Suprapubic skin (tissue), 4 donors: ENCODE results near the gene CPA5. TPM values are rescaled to one million over a fixed set of nuclear protein-coding genes. Genes with fewer than 3 reads are reported as not detected.

Experiments
- DNase-seq, 2 donors: peaks; one replicate each; pipeline ENCODE4 v3.0.0-alpha.2; 2019; ENCODE audit warnings: low spot score in 2 of 2
- H3K27ac ChIP-seq: fragments of 200-600 bp; sonication (generic); one replicate; pipeline ENCODE4 v1.5.1; 2019
- H3K27me3 ChIP-seq: fragments of 200-600 bp; sonication (generic); one replicate; pipeline ENCODE4 v1.5.1; 2019
- H3K36me3 ChIP-seq: fragments of 200-600 bp; sonication (generic); one replicate; pipeline ENCODE4 v1.5.1; 2019
- H3K4me1 ChIP-seq: fragments of 200-600 bp; sonication (generic); one replicate; pipeline ENCODE4 v1.5.1; 2019
- H3K4me3 ChIP-seq: fragments of 200-600 bp; sonication (generic); one replicate; pipeline ENCODE4 v1.5.1; 2019; ENCODE audit warnings: mild to moderate bottlenecking
- H3K9me3 ChIP-seq: fragments of 200-600 bp; sonication (generic); one replicate; pipeline ENCODE4 v1.5.1; 2019
- CTCF ChIP-seq, 2 donors: fragments of 200-600 bp in 1 of 2; fragments of 450-650 bp in 1 of 2; sonication (generic) in 1 of 2; IDR thresholded peaks; one replicate each; pipeline ENCODE4 v1.5.1; 2016 to 2019; ENCODE audit warnings: antibody characterized with exemption in 2 of 2, mild to moderate bottlenecking in 1 of 2, moderate library complexity in 1 of 2
- EP300 ChIP-seq: sonication (generic); formaldehyde crosslinking; IDR thresholded peaks from one replicate; pipeline ENCODE4 v1.6.1; 2017; ENCODE audit warnings: antibody characterized with exemption
- POLR2A ChIP-seq, 2 donors: fragments of 450-650 bp; IDR thresholded peaks; one replicate each; pipeline ENCODE4 v1.6.1; 2017; ENCODE audit warnings: antibody characterized with exemption in 2 of 2, mild to moderate bottlenecking in 2 of 2, moderate library complexity in 2 of 2
- POLR2AphosphoS5 ChIP-seq, 3 donors: sonication (generic); formaldehyde crosslinking; IDR thresholded peaks; one replicate each; pipeline ENCODE4 v1.6.1; 2017; ENCODE audit warnings: antibody characterized with exemption in 3 of 3
- WGBS: methylation state at CpG from one replicate; pipeline ENCODE4 v1.1.5; 2018; 5-methylcytosine and 5-hydroxymethylcytosine counted together
- total RNA-seq, 4 donors: library from RNA; depleted of rRNA; stranded (reverse); fragments of >200 nt; gene quantifications; one replicate each; pipeline ENCODE4 v1.1.0, GENCODE V29; 2016

Gene CPA5
- total RNA-seq, 4 donors from 2014 or later = 0.30 TPM; not detected in 3

GRCh38 chr7:130342701-130343380 lies 1.8 kb upstream of the CPA5 start:
- H3K36me3 ChIP-seq = no peaks in the 10 kb centered on the region
- H3K4me1 ChIP-seq = no peaks in the 10 kb centered on the region
- DNase-seq = no peak
- H3K27ac ChIP-seq = no peak overlapping the region
- H3K4me3 ChIP-seq = no peak overlapping the region
- H3K27me3 ChIP-seq = no peaks in the 10 kb centered on the region
- TF ChIP-seq POLR2AphosphoS5 (IDR thresholded peaks at IDR 0.05) = no peak
- 96% methylated on average over 3 of the region's 3 CpGs for WGBS
- no peaks in the 10 kb centered on the region for H3K9me3 ChIP-seq

GRCh38 chr7:130345136-130345535 lies 520 bp downstream of the CPA5 start:
- Histone ChIP-seq H3K27ac (no peak overlapping the region), H3K9me3 (no peaks in the 10 kb centered on the region), H3K36me3 (no peaks in the 10 kb centered on the region), H3K4me3 (no peak overlapping the region), H3K4me1 (no peaks in the 10 kb centered on the region), H3K27me3 (no peaks in the 10 kb centered on the region)
- 55% methylated on average over 8 of the region's 8 CpGs for WGBS
- no peak for DNase-seq
- TF ChIP-seq CTCF (IDR thresholded peaks at IDR 0.05) = no peak
- no peak for TF ChIP-seq EP300
- no peak for TF ChIP-seq POLR2AphosphoS5 (IDR thresholded peaks at IDR 0.05)
- no peak for TF ChIP-seq POLR2A (IDR thresholded peaks at IDR 0.05)

- peaks cover 6% of the 10 kb centered on the region for H3K4me1 ChIP-seq
- WGBS = 84% methylated on average over 4 of the region's 5 CpGs
- no peak for DNase-seq
- no peaks in the 10 kb centered on the region for H3K27me3 ChIP-seq
- no peaks in the 10 kb centered on the region for H3K36me3 ChIP-seq
- H3K9me3 ChIP-seq = no peaks in the 10 kb centered on the region
- no peak overlapping the region for H3K4me3 ChIP-seq
- TF ChIP-seq EP300 (no peak), POLR2AphosphoS5 (IDR thresholded peaks at IDR 0.05) (no peak), CTCF (IDR thresholded peaks at IDR 0.05) (no peak), POLR2A (IDR thresholded peaks at IDR 0.05) (no peak)
- H3K27ac ChIP-seq = no peak overlapping the region
Measured at GRCh38 chr7:130345725-130346124, 1.1 kb downstream of the CPA5 start.

- Histone ChIP-seq H3K9me3 (no peaks in the 10 kb centered on the region), H3K36me3 (no peaks in the 10 kb centered on the region), H3K27me3 (no peaks in the 10 kb centered on the region), H3K4me3 (no peak overlapping the region), H3K4me1 (peaks cover 12% of the 10 kb centered on the region), H3K27ac (no peak overlapping the region)
- 88% methylated on average over 7 of the region's 10 CpGs for WGBS
- peak in 1 of 2 donors; percentile 67 for DNase-seq
- no peak for TF ChIP-seq CTCF (IDR thresholded peaks at IDR 0.05)
- no peak for TF ChIP-seq POLR2A (IDR thresholded peaks at IDR 0.05)
- no peak for TF ChIP-seq POLR2AphosphoS5 (IDR thresholded peaks at IDR 0.05)
- no peak for TF ChIP-seq EP300
Measured at GRCh38 chr7:130346177-130346905, 1.7 kb downstream of the CPA5 start.

GRCh38 chr7:130346941-130347340 lies 2.3 kb downstream of the CPA5 start:
- no peak for TF ChIP-seq POLR2AphosphoS5 (IDR thresholded peaks at IDR 0.05)
- TF ChIP-seq CTCF (IDR thresholded peaks at IDR 0.05) = no peak
- no peak for TF ChIP-seq EP300
- TF ChIP-seq POLR2A (IDR thresholded peaks at IDR 0.05) = no peak
- Histone ChIP-seq H3K27ac (no peak overlapping the region), H3K9me3 (no peaks in the 10 kb centered on the region), H3K4me3 (no peak overlapping the region), H3K4me1 (peaks cover 18% of the 10 kb centered on the region), H3K27me3 (no peaks in the 10 kb centered on the region), H3K36me3 (no peaks in the 10 kb centered on the region)
- DNase-seq = peak in 1 of 2 donors; percentile 60
- 83% methylated on average over 11 of the region's 12 CpGs for WGBS
